ENCODE data around the gene KLC1. TPM values are rescaled to one million over a fixed set of nuclear protein-coding genes. Genes with fewer than 3 reads are reported as not detected.

The KLC1 gene
- total RNA-seq, 4 donors from 2014 or later, result 195 to 421 (median 214) TPM

- WGBS, result 87% methylated on average over 13 of the region's 29 CpGs
- Histone ChIP-seq H3K4me3 (no peak overlapping the region), H3K27ac (no peak overlapping the region), H3K36me3 (peaks cover 43% of the 10 kb centered on the region), H3K9me3 (no peaks in the 10 kb centered on the region), H3K27me3 (no peaks in the 10 kb centered on the region), H3K4me1 (peaks cover 56% of the 10 kb centered on the region)
- no peak for TF ChIP-seq POLR2A (IDR thresholded peaks at IDR 0.05)
- TF ChIP-seq CTCF (IDR thresholded peaks at IDR 0.05), result no peak
- DNase-seq (ENCODE audit: low spot score in 2 of 2), result no peak
These were observed 96.1 kb downstream of the KLC1 start for GRCh38 chr14:103725001-103725682.

- no peak overlapping the region for H3K27ac ChIP-seq
These were observed 96.9 kb downstream of the KLC1 start for GRCh38 chr14:103725739-103726395.

GRCh38 chr14:103726474-103726873 is 97.5 kb downstream of the KLC1 start:
- no peak for DNase-seq (ENCODE audit: low spot score in 2 of 2)
- TF ChIP-seq POLR2A (IDR thresholded peaks at IDR 0.05) (no peak), POLR2AphosphoS5 (IDR thresholded peaks at IDR 0.05) (no peak), EP300 (IDR thresholded peaks at IDR 0.05) (no peak), CTCF (IDR thresholded peaks at IDR 0.05) (no peak)
- H3K27me3 ChIP-seq, result no peaks in the 10 kb centered on the region
- no peak overlapping the region for H3K27ac ChIP-seq
- no peaks in the 10 kb centered on the region for H3K9me3 ChIP-seq
- no peak overlapping the region for H3K4me3 ChIP-seq
- 98% methylated on average over 9 of the region's 18 CpGs for WGBS
- peaks cover 57% of the 10 kb centered on the region for H3K4me1 ChIP-seq
- H3K36me3 ChIP-seq, result peaks cover 48% of the 10 kb centered on the region

More at GRCh38 chr14:103725739-103726395, 96.9 kb downstream of the KLC1 start:
- peaks cover 63% of the 10 kb centered on the region for H3K4me1 ChIP-seq
- DNase-seq (ENCODE audit: low spot score in 2 of 2), result no peak
- no peaks in the 10 kb centered on the region for H3K27me3 ChIP-seq
- no peaks in the 10 kb centered on the region for H3K9me3 ChIP-seq
- 86% methylated on average over 6 of the region's 16 CpGs for WGBS
- peaks cover 48% of the 10 kb centered on the region for H3K36me3 ChIP-seq
- TF ChIP-seq POLR2A (IDR thresholded peaks at IDR 0.05) (no peak), CTCF (IDR thresholded peaks at IDR 0.05) (no peak), POLR2AphosphoS5 (IDR thresholded peaks at IDR 0.05) (no peak), EP300 (IDR thresholded peaks at IDR 0.05) (no peak)
- no peak overlapping the region for H3K4me3 ChIP-seq

DNA sequence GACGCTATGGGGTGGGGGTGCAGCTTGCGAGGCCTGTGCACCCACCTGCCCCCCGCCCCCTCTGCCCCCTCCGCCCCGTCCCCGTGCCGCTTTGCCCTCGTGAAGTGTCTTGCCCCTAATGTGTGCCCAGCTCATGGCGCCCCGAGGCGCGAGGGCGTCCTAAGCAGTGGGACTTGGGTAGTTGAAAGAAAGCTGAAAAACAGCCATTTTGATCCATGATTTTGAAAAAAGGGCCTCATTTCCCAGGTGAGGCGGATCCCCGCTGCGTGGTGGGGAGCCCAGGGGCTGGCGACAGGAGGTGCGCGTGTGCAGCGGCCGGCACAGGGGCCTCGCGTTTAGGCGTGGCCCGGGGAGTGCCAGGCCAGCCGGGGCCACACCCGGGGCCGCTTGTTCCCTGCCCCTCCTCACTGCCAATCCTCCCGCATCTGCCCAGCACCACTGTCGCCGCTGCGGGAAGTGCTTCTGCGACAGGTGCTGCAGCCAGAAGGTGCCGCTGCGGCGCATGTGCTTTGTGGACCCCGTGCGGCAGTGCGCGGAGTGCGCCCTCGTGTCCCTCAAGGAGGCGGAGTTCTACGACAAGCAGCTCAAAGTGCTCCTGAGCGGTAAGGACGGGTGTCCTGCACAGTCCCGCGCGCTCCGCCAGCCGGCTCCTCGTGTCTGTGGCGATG is 98.4 kb downstream of the KLC1 start:
- H3K36me3 ChIP-seq, result peaks cover 54% of the 10 kb centered on the region
- no peak overlapping the region for H3K27ac ChIP-seq
- 84% methylated on average over 35 of the region's 53 CpGs for WGBS
- peaks cover 58% of the 10 kb centered on the region for H3K4me1 ChIP-seq
- H3K9me3 ChIP-seq, result no peaks in the 10 kb centered on the region
- no peak for DNase-seq (ENCODE audit: low spot score in 2 of 2)
- no peaks in the 10 kb centered on the region for H3K27me3 ChIP-seq
- no peak overlapping the region for H3K4me3 ChIP-seq
- TF ChIP-seq CTCF (IDR thresholded peaks at IDR 0.05) (no peak), POLR2A (IDR thresholded peaks at IDR 0.05) (no peak), POLR2AphosphoS5 (IDR thresholded peaks at IDR 0.05) (no peak), EP300 (IDR thresholded peaks at IDR 0.05) (no peak)

DNA sequence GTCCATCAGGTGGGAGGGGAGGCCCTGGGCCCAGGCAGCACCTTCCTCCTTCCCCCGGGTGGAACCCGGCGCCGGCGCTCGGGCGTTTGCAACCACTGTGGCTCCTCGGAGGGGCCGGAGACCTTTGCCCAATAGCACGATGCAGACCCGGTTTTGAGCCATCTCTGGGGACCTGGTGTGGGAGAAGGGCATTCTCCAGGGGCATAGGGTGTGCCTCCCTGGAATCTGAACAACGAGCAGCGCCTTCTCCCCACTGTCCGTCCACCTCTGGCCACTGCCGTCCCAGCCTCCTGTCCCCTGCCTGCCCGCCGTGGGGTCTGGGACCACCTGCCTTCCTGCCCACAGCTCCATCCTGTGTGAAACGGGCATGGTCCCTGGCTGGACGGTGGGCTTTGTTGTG is 99.1 kb downstream of the KLC1 start:
- Histone ChIP-seq H3K27ac (peak overlapping the region; percentile 39), H3K36me3 (peaks cover 59% of the 10 kb centered on the region)
- WGBS, result 96% methylated on average over 13 of the region's 19 CpGs

More for the DNA sequence above, 99.1 kb downstream of the KLC1 start:
- TF ChIP-seq EP300 (IDR thresholded peaks at IDR 0.05) (no peak), POLR2AphosphoS5 (IDR thresholded peaks at IDR 0.05) (no peak), POLR2A (IDR thresholded peaks at IDR 0.05) (no peak), CTCF (IDR thresholded peaks at IDR 0.05) (no peak)
- Histone ChIP-seq H3K4me3 (no peak overlapping the region), H3K4me1 (peaks cover 58% of the 10 kb centered on the region), H3K27me3 (no peaks in the 10 kb centered on the region), H3K9me3 (no peaks in the 10 kb centered on the region)
- no peak for DNase-seq (ENCODE audit: low spot score in 2 of 2)
